Mesendoderm (in vitro differentiated cells): ENCODE measurements around the gene UBB.
"Not testable (repeated sequence)": the region's sequence is repeated elsewhere in the genome, so short reads cannot be mapped to it uniquely, and the experiment has no call there.

Experiments used
- DNase-seq: peaks from one replicate; pipeline ENCODE4 v3.0.0; 2013
- H2AK5ac ChIP-seq: 2 replicates; pipeline ENCODE4 v1.6.1; 2013; ENCODE audit warnings: low read length, inconsistent platforms
- H2BK120ac ChIP-seq: 2 replicates; pipeline ENCODE4 v1.6.1; 2013; ENCODE audit warnings: low read depth, mild to moderate bottlenecking, low read length, moderate library complexity, mixed read lengths
- H2BK15ac ChIP-seq: replicated peaks from 2 replicates; pipeline ENCODE4 v1.6.1; 2013; ENCODE audit warnings: low read depth, mild to moderate bottlenecking, moderate library complexity
- H2BK5ac ChIP-seq: 2 replicates; pipeline ENCODE4 v1.6.1; 2013; ENCODE audit warnings: low read length, inconsistent platforms
- H3K18ac ChIP-seq: 2 replicates; pipeline ENCODE4 v1.6.1; 2013; ENCODE audit warnings: mild to moderate bottlenecking, low read length, mixed read lengths
- H3K23ac ChIP-seq: one replicate; pipeline ENCODE4 v1.6.1; 2013; ENCODE audit warnings: low read length
- H3K27ac ChIP-seq: 2 replicates; pipeline ENCODE4 v1.5.1; 2013; ENCODE audit warnings: low read depth, mild to moderate bottlenecking, inconsistent platforms, low read length, moderate library complexity
- H3K27me3 ChIP-seq: 2 replicates; pipeline ENCODE4 v1.6.1; 2013; ENCODE audit warnings: low read length, control low read depth, mild to moderate bottlenecking, inconsistent platforms; ENCODE audit not compliant: insufficient read depth, poor library complexity
- H3K36me3 ChIP-seq: 2 replicates; pipeline ENCODE4 v1.6.1; 2013; ENCODE audit warnings: low read length, inconsistent platforms; ENCODE audit not compliant: control insufficient read depth, insufficient read depth
- H3K4ac ChIP-seq: one replicate; pipeline ENCODE4 v1.6.1; 2013; ENCODE audit warnings: low read depth, mild to moderate bottlenecking, low read length, moderate library complexity
- H3K4me1 ChIP-seq: 2 replicates; pipeline ENCODE4 v1.6.1; 2013; ENCODE audit warnings: low read depth, low read length, inconsistent platforms; ENCODE audit not compliant: control insufficient read depth
- H3K4me2 ChIP-seq: 2 replicates; pipeline ENCODE4 v1.6.1; 2013; ENCODE audit warnings: low read length
- H3K4me3 ChIP-seq: 2 replicates; pipeline ENCODE4 v1.5.1; 2013; ENCODE audit warnings: mild to moderate bottlenecking, low read length
- H3K56ac ChIP-seq: one replicate; pipeline ENCODE4 v1.6.1; 2013; ENCODE audit warnings: low read length
- H3K79me1 ChIP-seq: 2 replicates; pipeline ENCODE4 v1.6.1; 2013; ENCODE audit warnings: low read length, inconsistent platforms
- H3K79me2 ChIP-seq: 2 replicates; pipeline ENCODE4 v1.6.1; 2013; ENCODE audit warnings: mild to moderate bottlenecking, low read length; ENCODE audit not compliant: control insufficient read depth, insufficient read depth
- H3K9ac ChIP-seq: 2 replicates; pipeline ENCODE4 v1.6.1; 2013; ENCODE audit warnings: low read length, inconsistent platforms
- H4K5ac ChIP-seq: one replicate; pipeline ENCODE4 v1.6.1; 2013; ENCODE audit warnings: low read length
- H4K8ac ChIP-seq: one replicate; pipeline ENCODE4 v1.6.1; 2013; ENCODE audit warnings: low read depth, mild to moderate bottlenecking, control low read depth, low read length, moderate library complexity
- WGBS: extraction: QIAGEN DNeasy Blood & Tissue Kit; methylation state at CpG from one replicate; pipeline ENCODE4 v1.1.7; 2013; ENCODE audit warnings: low lambda C conversion rate, missing lambda C conversion rate; ENCODE audit not compliant: insufficient coverage; ENCODE audit errors: extremely low coverage; 5-methylcytosine and 5-hydroxymethylcytosine counted together

Gene UBB

GRCh38 chr17:16384557-16384956, 3.7 kb downstream of the UBB start:
- Histone ChIP-seq H3K79me2 (peaks cover 20% of the 10 kb centered on the region), H3K9ac (no peak overlapping the region), H3K4me3 (no peak overlapping the region), H2BK120ac (no peak overlapping the region), H3K36me3 (peaks cover 4% of the 10 kb centered on the region), H3K4me2 (no peak overlapping the region), H3K56ac (no peak overlapping the region), H3K79me1 (peaks cover 11% of the 10 kb centered on the region), H2BK15ac (no peak overlapping the region), H4K8ac (no peak overlapping the region), H3K4ac (no peak overlapping the region), H4K5ac (no peak overlapping the region), H3K27ac (no peak overlapping the region), H3K4me1 (peaks cover 5% of the 10 kb centered on the region), H2AK5ac (no peak overlapping the region), H2BK5ac (no peak overlapping the region), H3K18ac (no peak overlapping the region), H3K23ac (no peak overlapping the region), H3K27me3 (no peaks in the 10 kb centered on the region)
- DNase-seq: no peak
- no CpG with 5 or more reads among the region's 5 CpGs for WGBS

GRCh38 chr17:16386126-16386507, 5.2 kb downstream of the UBB start:
- not testable (repeated sequence) for H3K4ac ChIP-seq, H2BK120ac ChIP-seq, H3K4me3 ChIP-seq, H4K8ac ChIP-seq, H3K27me3 ChIP-seq, H3K27ac ChIP-seq, H2BK15ac ChIP-seq, H2BK5ac ChIP-seq, DNase-seq, H4K5ac ChIP-seq, H3K23ac ChIP-seq, H3K18ac ChIP-seq, H3K4me2 ChIP-seq, H3K36me3 ChIP-seq, H3K4me1 ChIP-seq, H2AK5ac ChIP-seq
- WGBS: no CpG with 5 or more reads among the region's 23 CpGs
- H3K79me1 ChIP-seq: peaks cover 11% of the 10 kb centered on the region
- H3K56ac ChIP-seq: peak overlapping the region; percentile 42
- H3K9ac ChIP-seq: peak overlapping the region; percentile 38
- H3K79me2 ChIP-seq: peaks cover 20% of the 10 kb centered on the region

GRCh38 chr17:16391451-16391850, 10.6 kb downstream of the UBB start:
- Histone ChIP-seq H3K27ac (no peak overlapping the region), H4K8ac (no peak overlapping the region), H4K5ac (no peak overlapping the region), H3K79me1 (no peaks in the 10 kb centered on the region), H3K4me1 (no peaks in the 10 kb centered on the region), H3K4ac (no peak overlapping the region), H3K4me2 (no peak overlapping the region), H3K23ac (no peak overlapping the region), H2BK15ac (no peak overlapping the region), H3K56ac (no peak overlapping the region), H3K9ac (no peak overlapping the region), H3K36me3 (no peaks in the 10 kb centered on the region), H3K18ac (no peak overlapping the region), H2AK5ac (no peak overlapping the region), H2BK5ac (no peak overlapping the region), H3K79me2 (no peaks in the 10 kb centered on the region), H2BK120ac (no peak overlapping the region), H3K4me3 (no peak overlapping the region), H3K27me3 (no peaks in the 10 kb centered on the region)
- no peak for DNase-seq
- WGBS: no CpG with 5 or more reads among the region's 13 CpGs

DNA sequence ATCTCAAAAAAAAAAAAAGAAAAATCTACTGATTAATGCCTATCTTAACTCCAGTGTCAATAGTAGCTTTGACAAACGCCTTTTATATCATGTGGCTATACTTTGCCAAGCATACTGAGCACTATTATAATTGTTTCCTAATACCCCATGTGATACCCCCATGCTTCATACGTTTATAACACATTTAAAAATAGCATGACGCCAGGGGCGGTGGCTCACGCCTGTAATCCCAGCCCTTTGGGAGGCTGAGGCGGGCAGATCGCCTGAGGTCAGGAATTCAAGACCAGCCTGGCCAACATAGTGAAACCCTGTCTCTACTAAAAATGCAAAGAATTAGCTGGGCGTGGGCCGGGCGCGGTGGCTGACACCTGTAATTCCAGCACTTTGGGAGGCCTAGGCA, 11.6 kb downstream of the UBB start:
- H3K4me3 ChIP-seq, H3K18ac ChIP-seq, H3K4me2 ChIP-seq, H2BK120ac ChIP-seq, H3K23ac ChIP-seq, H2BK15ac ChIP-seq, DNase-seq, H3K9ac ChIP-seq, H2AK5ac ChIP-seq, H3K27ac ChIP-seq, H3K4me1 ChIP-seq, H4K5ac ChIP-seq, H4K8ac ChIP-seq, H3K56ac ChIP-seq, H3K27me3 ChIP-seq, H2BK5ac ChIP-seq, H3K79me1 ChIP-seq, H3K79me2 ChIP-seq, H3K36me3 ChIP-seq, H3K4ac ChIP-seq: not testable (repeated sequence)
- no CpG with 5 or more reads among the region's 11 CpGs for WGBS

GRCh38 chr17:16395887-16396286, 15.0 kb downstream of the UBB start:
- not testable (repeated sequence) for H3K79me2 ChIP-seq, H2AK5ac ChIP-seq, H3K4me2 ChIP-seq, H3K36me3 ChIP-seq, H3K9ac ChIP-seq, H3K27ac ChIP-seq, H3K56ac ChIP-seq, H3K18ac ChIP-seq, DNase-seq, H4K8ac ChIP-seq, H3K4ac ChIP-seq, H3K79me1 ChIP-seq, H3K27me3 ChIP-seq, H3K4me1 ChIP-seq, H2BK15ac ChIP-seq, H2BK5ac ChIP-seq, H3K23ac ChIP-seq, H4K5ac ChIP-seq, H3K4me3 ChIP-seq, H2BK120ac ChIP-seq
- WGBS: no CpG with 5 or more reads among the region's 4 CpGs

- no CpG with 5 or more reads among the region's 2 CpGs for WGBS
- not testable (repeated sequence) for H3K79me2 ChIP-seq, H2BK5ac ChIP-seq, H3K4me1 ChIP-seq, H3K18ac ChIP-seq, H3K9ac ChIP-seq, H3K36me3 ChIP-seq, DNase-seq, H3K27me3 ChIP-seq, H2BK15ac ChIP-seq, H2BK120ac ChIP-seq, H3K4me2 ChIP-seq, H3K79me1 ChIP-seq, H3K4me3 ChIP-seq, H3K23ac ChIP-seq, H3K4ac ChIP-seq, H4K5ac ChIP-seq, H3K56ac ChIP-seq, H3K27ac ChIP-seq, H2AK5ac ChIP-seq
- H4K8ac ChIP-seq: peak overlapping the region; percentile 13
Observed at GRCh38 chr17:16396693-16397092, 15.8 kb downstream of the UBB start.
